Small intestine (tissue), 7 donors: ENCODE results near the gene GSTM5. TPM values are rescaled to one million over a fixed set of nuclear protein-coding genes. Genes with fewer than 3 reads are reported as not detected.

ENCODE experiments used
- DNase-seq, 2 donors: peaks; one replicate each; pipeline versions ENCODE4 v3.0.0 to v3.0.0-alpha.2; 2013
- FAIRE-seq: peaks from 2 replicates; lab custom pipeline; 2012; peaks lifted over from hg19 to GRCh38; lab: Jason Lieb, UNC
- H3K27ac ChIP-seq, 3 donors: one replicate each; pipeline ENCODE4 v1.5.1; 2013; ENCODE audit warnings: low read length in 2 of 3, mild to moderate bottlenecking in 2 of 3, control low read depth in 1 of 3, inconsistent platforms in 1 of 3, low read depth in 1 of 3, moderate library complexity in 1 of 3
- H3K27me3 ChIP-seq, 3 donors: one replicate each; pipeline ENCODE4 v1.6.1; 2013; ENCODE audit warnings: low read length in 3 of 3, inconsistent platforms in 1 of 3; ENCODE audit not compliant: control insufficient read depth in 3 of 3, insufficient read depth in 3 of 3
- H3K36me3 ChIP-seq, 3 donors: one replicate each; pipeline ENCODE4 v1.6.1; 2013; ENCODE audit warnings: low read length in 3 of 3, inconsistent platforms in 1 of 3, low read depth in 1 of 3, mild to moderate bottlenecking in 1 of 3, moderate library complexity in 1 of 3; ENCODE audit not compliant: control insufficient read depth in 3 of 3, insufficient read depth in 2 of 3
- H3K4me1 ChIP-seq, 3 donors: one replicate each; pipeline ENCODE4 v1.6.1; 2013; ENCODE audit warnings: low read length in 2 of 3, inconsistent platforms in 1 of 3, low read depth in 1 of 3, mild to moderate bottlenecking in 1 of 3, moderate library complexity in 1 of 3; ENCODE audit not compliant: control insufficient read depth in 3 of 3, insufficient read depth in 2 of 3
- H3K4me3 ChIP-seq, 3 donors: one replicate each; pipeline ENCODE4 v1.5.1; 2013; ENCODE audit warnings: low read length in 3 of 3, control low read depth in 1 of 3, inconsistent platforms in 1 of 3, low read depth in 1 of 3, mild to moderate bottlenecking in 1 of 3, moderate library complexity in 1 of 3
- H3K9me3 ChIP-seq, 2 donors: one replicate each; pipeline ENCODE4 v1.6.1; 2013; ENCODE audit warnings: low read depth in 1 of 2, low read length in 1 of 2; ENCODE audit not compliant: control insufficient read depth in 2 of 2, insufficient read depth in 1 of 2
- WGBS, 3 donors: extraction: QIAGEN DNeasy Blood & Tissue Kit; methylation state at CpG; one replicate each; pipeline ENCODE4 v1.1.7; 2013; 5-methylcytosine and 5-hydroxymethylcytosine counted together
- polyA plus RNA-seq, 4 donors: library from polyadenylated mRNA; stranded (reverse) in 3 of 4; unstranded in 1 of 4; fragments of 200-250 nt in 3 of 4; fragments of 120-200 nt in 1 of 4; gene quantifications; one replicate each; pipeline versions ENCODE4 v1.2.1 to v1.2.3, GENCODE V29; 2013
- donor health status: healthy with polysubstance abuse.
- donor health status: control.
- donor health status: control.
- donor health status: Bipolar disorder and iron deficiency.
- donor health status: healthy.

The GSTM5 gene
- polyA plus RNA-seq, 4 donors, result 1.1 to 4.4 (median 3.0) TPM; not detected in 1

DNA sequence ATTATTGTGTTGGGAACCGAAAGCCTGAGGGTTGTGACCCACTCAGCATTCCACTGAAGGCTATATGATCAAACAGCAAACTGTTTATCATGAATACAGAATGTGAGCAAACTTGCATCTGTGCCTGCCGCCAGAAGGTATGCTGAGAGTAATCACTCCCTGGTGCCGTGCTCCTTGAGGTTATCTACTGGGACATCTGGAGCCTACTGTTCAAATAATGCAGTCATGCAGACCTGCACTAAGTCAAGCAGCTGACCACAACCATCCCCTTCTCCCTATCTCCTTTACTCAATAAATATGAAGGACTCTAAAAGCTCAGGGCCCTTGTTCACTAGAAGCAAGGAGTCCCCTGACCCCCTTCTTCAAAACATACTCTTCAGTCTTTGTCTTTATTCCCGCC is 13.5 kb downstream of the GSTM5 start:
- H3K9me3 ChIP-seq, result peaks cover 0 to 16% of the 10 kb centered on the region in 2 donors
- no peak overlapping the region for H3K4me3 ChIP-seq
- DNase-seq (no peak), FAIRE-seq (no peak)
- no peaks in the 10 kb centered on the region for H3K36me3 ChIP-seq
- H3K27me3 ChIP-seq, result no peaks in the 10 kb centered on the region
- WGBS, 3 donors, result 81 to 88% (median 84%) methylated on average over 4 of the region's 4 CpGs
- peaks cover 0 to 11% (median 2%) of the 10 kb centered on the region in 3 donors for H3K4me1 ChIP-seq
- no peak overlapping the region for H3K27ac ChIP-seq

DNA sequence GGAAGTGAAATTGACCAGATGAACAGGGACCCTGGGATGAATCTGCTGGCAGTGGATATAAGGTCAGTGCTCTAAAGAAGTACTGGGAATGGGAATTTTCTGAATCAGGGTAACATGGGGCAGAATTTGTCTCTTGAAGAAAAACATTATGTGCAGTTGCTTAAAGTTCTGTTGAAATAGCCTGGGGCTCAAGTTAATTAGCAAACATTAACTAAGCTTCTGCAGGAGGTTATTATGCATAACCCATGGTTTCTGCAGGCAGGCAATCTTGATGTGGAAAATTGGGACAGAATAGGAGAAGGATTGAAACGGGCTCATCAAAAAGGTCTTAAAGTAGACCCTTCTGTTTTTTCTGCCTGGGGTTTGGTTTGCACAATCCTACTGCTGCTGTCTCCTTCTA is 14.0 kb downstream of the GSTM5 start:
- FAIRE-seq (no peak), DNase-seq (no peak)
- 77 to 90% (median 86%) methylated on average over 1 of the region's 1 CpG for WGBS, 3 donors
- Histone ChIP-seq H3K4me1 (peaks cover 0 to 12% (median 2%) of the 10 kb centered on the region in 3 donors), H3K9me3 (peaks cover 0 to 16% of the 10 kb centered on the region in 2 donors), H3K4me3 (no peak overlapping the region), H3K27ac (no peak overlapping the region), H3K36me3 (no peaks in the 10 kb centered on the region), H3K27me3 (no peaks in the 10 kb centered on the region)

DNA sequence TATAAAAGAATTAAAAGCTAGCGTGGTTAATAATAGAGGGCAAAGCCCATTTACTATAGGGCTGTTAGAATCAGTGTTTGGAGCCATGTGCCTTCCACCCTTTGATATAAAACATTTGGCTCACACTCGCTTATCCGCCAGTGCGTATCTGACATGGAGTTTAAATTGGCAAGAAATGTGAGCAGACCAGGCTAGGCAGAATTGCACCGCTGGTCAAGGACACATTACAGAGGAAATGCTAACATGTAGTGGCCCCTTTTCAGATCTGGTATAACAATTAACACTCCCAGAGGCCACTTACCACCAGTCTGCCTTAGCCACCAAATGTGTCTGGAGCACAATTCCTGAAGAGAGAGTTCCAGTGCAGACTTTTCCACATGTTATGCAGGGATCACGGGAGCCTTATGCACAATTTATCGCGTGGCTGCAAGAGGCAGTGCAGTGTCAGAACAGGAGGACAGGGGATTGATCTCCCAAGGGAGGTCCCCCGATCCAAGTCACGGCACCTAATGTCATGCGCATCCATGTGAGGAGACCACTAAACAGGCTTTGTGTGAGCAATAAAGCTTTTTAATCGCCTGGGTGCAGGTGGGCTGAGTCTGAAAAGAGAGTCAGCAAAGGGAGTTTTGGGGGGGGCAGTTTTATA is 14.8 kb downstream of the GSTM5 start:
- H3K9me3 ChIP-seq, result peaks cover 0 to 16% of the 10 kb centered on the region in 2 donors
- no peak for FAIRE-seq
- peaks cover 0 to 13% (median 2%) of the 10 kb centered on the region in 3 donors for H3K4me1 ChIP-seq
- H3K27ac ChIP-seq, result no peak overlapping the region
- H3K36me3 ChIP-seq, result no peaks in the 10 kb centered on the region
- WGBS, 3 donors, result 82 to 88% (median 83%) methylated on average over 12 of the region's 12 CpGs
- no peak overlapping the region for H3K4me3 ChIP-seq
- H3K27me3 ChIP-seq, result no peaks in the 10 kb centered on the region
- no peak for DNase-seq

DNA sequence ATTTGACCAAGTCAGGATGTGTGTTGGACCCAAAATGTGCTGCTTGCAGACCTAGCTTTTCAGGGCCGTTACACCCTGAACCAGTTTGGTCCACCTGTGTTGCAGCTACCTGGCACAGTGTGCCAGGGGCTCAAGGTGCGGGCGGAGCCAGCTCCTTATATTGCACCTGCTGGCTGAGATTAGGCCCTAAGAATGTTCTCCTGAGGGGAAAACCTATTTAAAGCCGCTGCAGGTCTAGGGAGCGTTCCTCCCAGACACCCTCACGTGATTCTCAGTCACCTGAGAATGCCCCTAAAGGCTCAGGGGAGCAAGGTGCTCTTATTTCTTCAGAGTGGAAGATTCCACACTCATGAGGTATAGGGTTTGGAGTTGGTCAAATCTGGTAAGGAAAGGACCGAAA is 16.8 kb downstream of the GSTM5 start:
- FAIRE-seq (no peak), DNase-seq (peak; percentile 51 to 81)
- no peak overlapping the region for H3K4me3 ChIP-seq
- H3K9me3 ChIP-seq, result peaks cover 0 to 22% of the 10 kb centered on the region in 2 donors
- 29 to 71% (median 45%) methylated on average over 7 of the region's 7 CpGs for WGBS, 3 donors
- peaks cover 0 to 4% (median 0%) of the 10 kb centered on the region in 3 donors for H3K36me3 ChIP-seq
- H3K27me3 ChIP-seq, result no peaks in the 10 kb centered on the region
- peak overlapping the region in 1 of 3 donors; percentile 32 for H3K27ac ChIP-seq
- H3K4me1 ChIP-seq, result peaks cover 0 to 30% (median 2%) of the 10 kb centered on the region in 3 donors

DNA sequence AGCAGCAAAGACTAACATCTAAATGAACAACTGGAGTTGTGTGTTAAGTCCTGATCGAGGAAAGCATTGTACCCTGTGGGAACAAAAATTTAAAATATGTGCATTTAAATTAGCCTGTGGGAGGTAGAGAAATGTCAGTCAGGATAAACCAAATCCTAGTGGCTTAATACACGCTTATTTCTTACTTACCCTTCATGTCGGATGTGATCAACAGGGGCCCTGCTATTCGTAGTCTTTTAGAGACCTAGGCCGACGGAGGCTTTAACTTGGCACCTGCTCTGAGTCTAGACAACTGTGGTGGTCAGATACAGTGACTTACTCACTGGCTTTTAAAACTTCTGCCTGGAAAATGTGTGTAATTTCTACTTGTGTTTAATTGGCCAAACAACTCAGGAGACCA is 18.6 kb downstream of the GSTM5 start:
- H3K36me3 ChIP-seq, result peaks cover 0 to 8% (median 0%) of the 10 kb centered on the region in 3 donors
- H3K27ac ChIP-seq, result no peak overlapping the region
- no peaks in the 10 kb centered on the region for H3K27me3 ChIP-seq
- WGBS, 3 donors, result 78 to 85% (median 83%) methylated on average over 6 of the region's 6 CpGs
- H3K4me3 ChIP-seq, result no peak overlapping the region
- DNase-seq (no peak), FAIRE-seq (no peak)
- H3K9me3 ChIP-seq, result peaks cover 0 to 23% of the 10 kb centered on the region in 2 donors
- H3K4me1 ChIP-seq, result peaks cover 0 to 30% (median 2%) of the 10 kb centered on the region in 3 donors

DNA sequence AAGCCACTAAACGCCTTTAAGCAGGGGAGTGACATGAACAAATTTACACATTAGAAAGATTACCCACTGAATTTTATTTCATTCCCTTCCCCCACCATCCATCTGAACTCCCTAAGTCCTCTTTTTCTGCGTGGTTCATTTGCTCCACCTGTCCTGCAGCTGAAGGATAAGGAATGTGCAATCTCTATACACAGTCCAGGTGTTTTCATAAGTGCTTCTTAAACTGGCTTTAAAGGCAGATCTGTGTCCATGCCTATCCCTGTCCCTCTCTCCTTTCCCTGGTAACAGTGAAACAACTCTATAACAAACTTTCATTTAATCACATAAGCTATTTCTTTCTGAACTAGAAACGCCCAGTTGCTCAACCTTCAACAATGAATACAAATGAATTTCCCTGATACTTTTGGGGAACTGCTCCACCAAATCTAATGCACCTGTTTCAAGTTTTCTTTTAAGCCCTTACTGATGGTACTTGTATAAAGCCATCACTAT is 20.4 kb downstream of the GSTM5 start:
- Histone ChIP-seq H3K4me3 (no peak overlapping the region), H3K36me3 (peaks cover 0 to 16% (median 0%) of the 10 kb centered on the region in 3 donors), H3K27me3 (no peaks in the 10 kb centered on the region), H3K4me1 (peaks cover 0 to 30% (median 2%) of the 10 kb centered on the region in 3 donors), H3K9me3 (peaks cover 0 to 10% of the 10 kb centered on the region in 2 donors), H3K27ac (peak overlapping the region in 2 of 3 donors; percentile 17 to 66)
- peak in 1 of 2 donors; percentile 48 for DNase-seq
- FAIRE-seq, result no peak
- WGBS, 3 donors, result 9 to 46% (median 17%) methylated on average over 3 of the region's 3 CpGs

DNA sequence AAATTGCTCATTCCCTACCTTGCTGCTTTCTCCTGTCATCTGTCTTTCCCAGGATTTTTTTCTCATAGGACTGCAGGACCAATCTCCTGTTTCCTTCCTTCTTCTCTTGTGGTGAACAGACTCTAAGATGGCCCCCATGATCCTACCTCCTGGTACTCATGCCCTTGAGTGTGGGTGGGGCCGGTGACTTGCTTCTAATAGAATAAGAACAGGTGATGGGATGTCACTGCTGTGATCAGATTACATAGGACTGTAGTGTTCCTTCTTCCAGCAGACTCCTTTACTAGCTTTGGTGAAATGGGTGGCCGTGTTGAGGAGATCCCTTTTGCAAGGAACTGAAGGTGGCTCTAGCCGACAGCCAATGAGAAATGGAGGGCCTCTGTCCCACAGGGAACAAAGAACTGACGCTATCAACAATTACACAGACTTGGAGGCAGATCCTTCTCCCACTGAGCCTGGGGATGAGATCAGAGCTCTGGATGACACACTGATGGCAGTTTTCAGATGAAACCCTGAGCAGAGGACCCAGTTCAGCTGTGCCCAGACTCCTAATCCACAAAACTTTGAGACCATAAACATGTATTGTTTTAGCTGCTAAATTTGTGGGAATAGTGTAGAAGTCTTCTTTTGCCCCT is 21.3 kb downstream of the GSTM5 start:
- no peak for FAIRE-seq
- H3K27ac ChIP-seq, result peak overlapping the region in 1 of 3 donors; percentile 66

DNA sequence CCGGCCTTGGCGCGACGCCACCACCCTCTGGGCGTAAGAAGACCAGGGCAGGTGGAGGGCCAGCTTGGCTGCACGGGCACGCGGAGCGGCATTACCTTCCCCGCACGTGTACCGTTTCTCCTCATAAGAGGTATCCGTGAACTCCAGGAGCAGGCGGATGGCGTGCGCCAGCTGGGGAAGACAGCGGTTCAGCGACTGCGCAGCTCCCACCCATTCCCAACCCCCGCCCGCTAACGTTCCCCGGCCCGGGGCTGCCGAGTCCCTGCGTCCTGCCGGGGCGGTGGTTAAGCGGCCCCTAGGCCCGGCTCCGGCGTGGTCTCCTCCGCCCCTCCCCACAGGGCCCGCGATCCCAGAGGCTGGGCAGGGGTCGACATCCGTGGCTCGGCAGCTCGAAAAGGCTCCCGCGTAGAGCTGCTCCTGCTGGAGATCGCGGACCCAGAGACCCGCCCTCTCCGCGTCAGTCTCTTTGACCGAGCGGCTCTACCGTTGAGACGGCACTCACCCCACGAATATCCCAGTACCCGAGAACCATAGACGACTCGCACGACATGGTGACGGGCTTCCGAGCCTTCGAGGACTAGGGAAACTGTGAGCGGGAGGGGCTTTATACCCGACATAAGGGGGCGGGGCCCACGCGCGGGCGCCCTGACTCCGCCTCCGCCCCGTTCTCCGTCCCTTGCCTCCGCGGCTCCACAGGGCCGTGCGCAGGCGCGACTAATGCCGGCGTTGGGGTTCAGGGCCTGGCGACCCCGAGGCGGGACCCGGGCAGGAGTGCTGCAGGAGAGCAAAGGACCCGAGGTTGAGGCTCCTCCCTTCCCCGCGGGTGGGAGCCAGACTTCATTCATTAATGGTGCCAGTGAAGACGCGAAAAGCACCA is 27.9 kb downstream of the GSTM5 start:
- Histone ChIP-seq H3K9me3 (no peaks in the 10 kb centered on the region), H3K27ac (peak overlapping the region in 2 of 3 donors; percentile 59 to 87), H3K4me1 (peaks cover 1 to 20% (median 2%) of the 10 kb centered on the region in 3 donors), H3K36me3 (peaks cover 0 to 15% (median 3%) of the 10 kb centered on the region in 3 donors), H3K4me3 (peak overlapping the region; percentile 43 to 90 (median 59)), H3K27me3 (no peaks in the 10 kb centered on the region)
- FAIRE-seq (no peak), DNase-seq (peak; percentile 85 to 94)
- 1 to 3% (median 2%) methylated on average over 74 to 86 of the region's 86 CpGs for WGBS, 3 donors

More for the DNA sequence above, 21.3 kb downstream of the GSTM5 start:
- H3K36me3 ChIP-seq, result peaks cover 0 to 19% (median 3%) of the 10 kb centered on the region in 3 donors
- no peak overlapping the region for H3K4me3 ChIP-seq
- peaks cover 0 to 10% of the 10 kb centered on the region in 2 donors for H3K9me3 ChIP-seq
- DNase-seq, result peak in 1 of 2 donors; percentile 33
- H3K27me3 ChIP-seq, result no peaks in the 10 kb centered on the region
- H3K4me1 ChIP-seq, result peaks cover 0 to 30% (median 2%) of the 10 kb centered on the region in 3 donors
- WGBS, 3 donors, result 73 to 93% (median 82%) methylated on average over 4 of the region's 4 CpGs
